HG03432 (cell line): Measurements from ENCODE around the gene LEPR.
A peak's percentile ranks its signal among the peaks of the same experiment; 100 is the strongest.
"Not testable (repeated sequence)": the region's sequence is repeated elsewhere in the genome, so short reads cannot be mapped to it uniquely, and the experiment has no call there.

Source experiments
- ATAC-seq: cut with Tn5 transposase; IDR thresholded peaks from one replicate; pipeline ENCODE4 v1.9.1; 2021; ENCODE audit warnings: mild to moderate bottlenecking, moderate library complexity; ENCODE audit not compliant: unreplicated experiment

LEPR gene

DNA sequence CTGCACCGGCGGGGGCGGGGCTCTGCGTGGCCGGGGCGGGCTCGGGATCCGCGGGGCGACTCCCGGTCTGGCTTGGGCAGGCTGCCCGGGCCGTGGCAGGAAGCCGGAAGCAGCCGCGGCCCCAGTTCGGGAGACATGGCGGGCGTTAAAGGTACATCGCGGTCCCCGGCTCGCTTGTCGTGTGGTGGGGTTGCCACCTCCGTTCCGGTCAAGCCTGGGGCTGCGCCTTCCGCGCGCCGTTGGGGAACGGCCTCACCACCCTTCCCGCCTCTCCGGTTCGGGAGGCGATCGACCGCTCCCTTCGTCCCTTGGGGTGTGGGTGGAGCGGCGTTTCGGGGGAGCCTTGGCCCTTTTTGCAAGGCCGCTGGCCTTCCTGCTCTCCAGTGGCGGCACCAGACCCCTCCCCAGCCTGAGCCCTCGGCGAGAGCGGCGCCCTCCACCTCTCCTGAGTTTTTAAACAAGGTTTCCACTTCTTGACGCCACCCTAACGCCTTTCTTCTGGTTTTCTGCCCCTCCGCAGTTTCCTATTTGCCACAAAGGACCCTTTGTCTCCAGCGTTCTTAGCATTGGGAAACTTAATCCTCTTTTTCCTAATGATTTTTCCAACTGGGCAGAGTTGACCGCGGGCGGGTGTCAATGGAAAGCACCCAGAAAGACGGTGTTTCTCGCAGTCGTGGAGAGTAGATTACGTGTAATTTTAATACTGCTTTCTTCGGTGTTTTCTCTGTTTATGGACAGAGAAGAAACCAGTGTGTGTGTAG, at the start of gene LEPR, which contains the start of gene LEPROT:
TSS of gene LEPR (plus strand) at position 79 of the 761 bp plus-strand sequence. CDS start 144,898 bp downstream, outside the sequence.
TSS of gene LEPROT (plus strand) at position 79 of the 761 bp plus-strand sequence. CDS start at position 136, 57 bp downstream.
- no peak for ATAC-seq

DNA sequence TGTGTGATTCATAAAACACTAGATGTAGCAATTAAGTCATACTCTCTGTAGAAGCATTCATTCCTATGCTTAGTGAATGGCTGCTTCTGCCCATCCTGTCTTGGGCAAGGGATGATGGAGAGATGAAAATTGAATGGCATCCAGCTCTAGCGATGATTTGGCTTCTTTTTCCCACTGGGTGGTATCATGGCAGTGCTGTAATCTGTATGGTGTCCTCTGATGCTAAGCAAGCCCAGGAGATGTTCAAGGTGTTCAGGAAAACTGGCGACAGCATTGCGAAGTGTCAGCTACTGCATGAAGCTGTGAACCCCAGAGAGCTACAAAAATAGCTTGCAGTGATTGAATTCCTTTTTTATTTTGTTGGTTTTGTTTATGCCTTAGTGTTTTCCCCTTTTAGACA, 48.9 kb upstream of the LEPR start:
- ATAC-seq, result no peak

DNA sequence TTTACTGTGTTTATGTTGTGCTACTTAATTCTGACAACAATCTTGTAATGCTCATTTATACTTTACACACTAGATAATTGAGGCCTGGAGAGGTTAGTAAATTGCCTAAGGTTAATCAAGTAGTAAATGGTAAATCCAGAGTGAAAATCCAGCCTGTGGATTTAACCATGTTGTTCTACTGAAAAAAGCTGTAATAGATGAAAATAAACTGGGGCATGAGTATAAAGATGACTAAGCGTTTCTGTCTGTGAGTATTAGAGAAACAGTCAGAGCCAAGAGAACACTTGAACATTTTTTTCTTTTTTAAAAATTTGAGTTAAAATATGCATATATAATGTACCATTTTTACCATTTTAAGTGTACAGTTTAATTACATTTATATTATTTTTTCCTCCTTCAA, 47.9 kb upstream of the LEPR start:
- no peak for ATAC-seq

DNA sequence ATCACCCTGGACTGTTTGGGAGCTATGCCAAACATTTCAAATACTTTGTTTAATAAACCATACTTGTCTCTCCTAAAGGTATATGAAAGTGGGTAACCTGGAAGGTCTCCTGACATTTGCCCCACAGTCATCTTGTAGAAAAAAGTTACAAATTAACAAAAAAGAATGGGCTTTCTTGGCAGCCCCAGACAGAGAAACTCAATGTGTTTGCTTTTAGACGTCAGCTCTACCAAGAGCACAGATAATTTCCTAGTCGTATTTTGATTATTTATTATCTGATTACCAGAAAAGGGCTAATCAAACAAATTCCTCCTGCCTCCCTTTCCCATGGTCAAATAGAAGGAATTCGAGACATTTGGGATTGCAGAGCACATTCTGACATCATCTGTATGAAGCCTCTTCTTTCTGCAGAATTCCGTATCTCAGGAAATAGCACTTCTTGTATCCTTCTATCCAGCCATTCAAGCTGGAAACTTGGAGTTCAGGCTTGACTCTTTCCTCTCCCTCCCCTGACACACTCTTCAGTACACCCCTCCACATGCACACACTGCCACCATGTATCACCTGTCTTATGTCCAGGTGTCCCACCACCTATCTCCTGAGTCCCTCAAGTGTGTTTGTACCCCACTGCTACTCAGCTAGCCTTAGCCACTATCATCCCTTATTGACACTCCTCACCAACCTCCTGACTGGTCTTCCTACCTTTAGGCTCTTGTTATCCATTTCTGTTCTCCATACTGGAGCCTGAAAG, 42.8 kb upstream of the LEPR start:
- no peak for ATAC-seq

- no peak for ATAC-seq
Measured at GRCh38 chr1:65378247-65378946, 42.1 kb upstream of the LEPR start.

DNA sequence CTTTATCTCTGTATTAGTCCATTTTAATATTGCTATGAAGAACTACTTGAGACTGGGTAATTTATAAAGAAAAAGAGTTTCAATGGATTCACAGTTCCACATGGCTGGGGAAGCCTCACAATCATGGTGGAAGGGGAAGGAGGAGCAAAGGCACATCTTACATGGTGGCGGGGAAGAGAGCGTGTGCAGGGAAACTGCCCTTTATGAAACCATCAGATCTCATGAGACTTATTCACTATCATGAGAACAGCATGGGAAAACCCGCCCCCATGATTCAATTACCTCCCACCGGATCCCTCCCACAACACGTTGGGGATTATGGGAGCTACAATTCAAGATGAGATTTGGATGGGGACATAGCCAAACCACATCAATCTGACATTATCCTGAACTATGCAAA, 36.0 kb upstream of the LEPR start:
- not testable (repeated sequence) for ATAC-seq

DNA sequence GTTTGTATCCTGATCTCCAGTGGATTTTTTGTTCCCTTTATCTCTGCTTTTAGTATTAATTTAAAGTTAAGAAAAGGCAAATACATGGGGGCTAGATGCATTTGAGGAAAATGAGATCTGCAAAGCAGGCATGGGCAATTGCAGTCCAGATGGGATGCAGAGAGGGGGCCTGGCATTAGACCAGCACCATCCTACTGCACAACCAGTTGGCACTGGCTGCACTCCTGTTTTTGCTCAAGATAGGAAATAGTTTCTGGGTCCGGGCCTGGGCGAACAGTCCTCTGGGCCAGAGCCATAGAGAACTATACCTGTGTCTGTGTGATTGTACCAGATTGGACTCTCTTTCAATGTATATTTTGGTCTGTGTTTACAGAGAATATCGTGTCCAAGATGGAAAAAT, 34.0 kb upstream of the LEPR start:
- no peak for ATAC-seq

GRCh38 chr1:65387821-65388220, 32.6 kb upstream of the LEPR start:
- ATAC-seq, result no peak

- ATAC-seq, result no peak
Measured at GRCh38 chr1:65388908-65389695, 31.4 kb upstream of the LEPR start.

DNA sequence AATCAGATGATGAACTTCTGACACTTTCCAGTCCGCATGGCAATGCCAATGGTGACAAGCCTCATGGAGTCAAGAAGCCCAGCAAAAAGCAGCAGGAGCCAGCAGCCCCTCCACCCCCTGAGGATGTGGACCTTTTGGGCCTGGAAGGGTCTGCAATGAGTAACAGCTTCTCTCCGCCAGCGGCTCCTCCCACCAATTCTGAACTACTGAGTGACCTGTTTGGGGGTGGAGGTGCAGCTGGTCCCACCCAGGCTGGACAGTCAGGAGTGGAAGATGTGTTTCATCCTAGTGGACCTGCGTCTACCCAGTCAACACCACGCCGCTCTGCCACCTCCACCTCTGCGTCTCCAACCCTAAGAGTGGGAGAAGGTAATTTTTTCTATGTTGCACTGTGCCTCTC, 28.0 kb upstream of the LEPR start:
- no peak for ATAC-seq

GRCh38 chr1:65393347-65393746, 27.1 kb upstream of the LEPR start:
- ATAC-seq, result peak; percentile 97

DNA sequence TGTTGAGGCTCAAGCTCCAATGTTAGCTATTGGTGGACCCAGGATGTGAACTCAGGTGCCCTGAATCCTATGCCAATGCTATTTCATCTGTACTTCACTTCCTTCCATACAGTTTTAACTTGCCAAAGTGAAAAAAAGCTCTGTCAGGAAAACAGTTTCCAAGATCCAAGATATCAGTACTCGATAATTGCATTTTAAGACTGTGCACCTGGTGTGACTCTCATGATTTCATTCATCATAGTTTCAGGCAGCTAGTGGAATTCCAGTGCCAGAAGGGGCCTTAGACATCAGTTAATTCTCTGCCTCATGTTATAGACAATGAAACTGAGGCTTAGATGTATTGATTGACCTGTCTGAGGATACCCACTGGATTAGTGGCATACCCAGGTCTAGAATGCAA, 26.5 kb upstream of the LEPR start:
- no peak for ATAC-seq

- ATAC-seq, result no peak
Measured at GRCh38 chr1:65395887-65396612, 24.4 kb upstream of the LEPR start.

DNA sequence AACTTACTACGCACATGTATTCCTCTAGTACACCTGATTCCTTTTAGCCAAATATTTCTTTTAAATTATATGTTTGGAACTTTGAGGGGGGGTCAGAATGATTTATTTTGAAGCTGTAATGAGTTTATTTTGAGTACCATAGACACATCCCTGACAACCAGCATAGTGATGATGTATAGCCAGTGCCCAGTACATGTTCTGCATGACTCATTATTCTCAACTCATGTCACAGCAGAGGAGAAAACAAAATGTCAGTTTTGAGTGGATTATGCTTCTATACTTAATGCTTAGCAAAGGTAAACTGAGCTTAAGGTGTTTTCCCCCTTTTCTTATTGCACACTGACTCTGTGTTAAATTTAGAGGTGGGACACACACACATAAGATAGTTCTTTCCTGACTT, 22.4 kb upstream of the LEPR start:
- ATAC-seq, result no peak

- ATAC-seq, result no peak
Measured at GRCh38 chr1:65399003-65399402, 21.5 kb upstream of the LEPR start.

DNA sequence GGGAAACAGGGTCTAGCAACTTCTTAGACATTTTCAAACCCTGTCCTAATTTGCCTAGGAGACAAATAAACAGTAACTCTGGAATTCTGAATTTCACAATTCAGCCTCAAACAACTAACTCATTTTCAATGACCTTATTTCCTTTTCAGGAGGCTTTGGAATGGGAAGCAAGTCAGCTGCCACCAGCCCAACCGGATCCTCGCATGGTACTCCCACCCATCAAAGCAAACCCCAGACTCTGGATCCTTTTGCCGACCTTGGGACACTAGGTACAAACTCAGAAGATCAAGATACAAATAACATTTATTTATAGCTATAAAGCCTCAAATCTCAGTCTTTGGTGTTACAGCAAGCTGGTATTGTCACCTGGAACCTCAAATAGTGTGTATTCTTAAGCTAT, 18.9 kb upstream of the LEPR start:
- no peak for ATAC-seq

DNA sequence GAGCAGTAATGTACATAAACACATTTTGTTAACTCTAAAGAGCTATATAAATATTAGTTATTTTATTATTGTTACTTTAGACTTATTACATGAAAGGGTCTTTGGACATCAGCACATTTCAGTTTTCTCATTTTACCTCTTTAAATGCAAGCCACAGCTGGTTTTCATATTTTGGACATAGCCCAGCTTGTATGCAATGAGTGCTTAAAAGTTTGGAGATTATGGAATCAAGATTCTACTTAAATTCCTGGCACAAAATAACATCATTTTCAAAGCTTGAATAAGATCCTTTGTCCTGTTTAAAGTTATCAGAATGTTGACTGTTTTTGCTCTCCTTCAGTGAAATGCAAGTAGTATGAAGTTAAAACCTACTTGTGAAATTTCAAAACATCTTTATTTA, 15.5 kb upstream of the LEPR start:
- ATAC-seq, result no peak

- no peak for ATAC-seq
Measured at GRCh38 chr1:65407877-65408276, 12.6 kb upstream of the LEPR start.

DNA sequence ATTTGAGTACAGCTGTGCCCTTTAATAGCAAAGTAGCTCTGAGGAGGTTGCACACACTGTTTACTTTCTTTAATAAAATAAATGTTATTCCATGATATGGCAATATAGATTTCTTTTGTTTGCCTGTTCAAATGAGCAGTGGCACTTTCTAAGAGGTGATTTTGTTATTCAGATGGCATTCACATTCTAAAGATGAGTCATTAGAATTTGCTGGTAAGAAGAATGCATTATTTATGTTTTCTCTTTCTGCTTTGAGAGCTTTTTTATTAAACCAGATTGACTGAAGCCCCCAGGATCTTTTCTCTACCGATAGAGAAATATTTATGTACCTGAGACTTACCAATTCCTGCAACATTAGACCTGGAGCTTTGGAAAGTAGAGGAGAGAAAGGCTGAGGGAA, 11.2 kb upstream of the LEPR start:
- ATAC-seq, result no peak

DNA sequence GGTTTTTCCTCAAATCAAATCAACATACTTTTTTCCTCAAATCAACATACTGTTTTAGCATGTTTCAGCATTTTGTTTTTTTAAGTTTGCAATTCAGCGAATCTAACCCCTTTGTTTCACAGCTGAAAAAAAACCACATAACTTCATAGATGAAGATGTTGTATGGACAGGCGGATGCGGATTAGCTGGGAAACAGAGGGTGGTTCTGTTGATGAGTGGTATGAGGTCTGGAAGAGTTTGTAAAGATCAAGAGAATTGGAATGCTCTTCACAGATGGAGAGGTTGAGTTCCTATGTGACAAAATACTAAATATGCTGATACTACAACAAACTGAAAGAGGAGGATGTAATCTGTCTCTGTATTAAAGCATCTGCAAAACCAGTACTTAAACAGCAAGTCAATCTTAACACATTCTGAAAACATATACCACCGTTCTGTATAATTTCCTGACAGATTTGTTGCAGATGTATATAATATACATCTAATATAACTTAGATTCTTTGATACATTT, 10.6 kb upstream of the LEPR start:
- no peak for ATAC-seq
